ENCODE measurements around the gene ZNF638.
A peak's percentile ranks its signal among the peaks of the same experiment; 100 is the strongest.

Gene ZNF638

DNA sequence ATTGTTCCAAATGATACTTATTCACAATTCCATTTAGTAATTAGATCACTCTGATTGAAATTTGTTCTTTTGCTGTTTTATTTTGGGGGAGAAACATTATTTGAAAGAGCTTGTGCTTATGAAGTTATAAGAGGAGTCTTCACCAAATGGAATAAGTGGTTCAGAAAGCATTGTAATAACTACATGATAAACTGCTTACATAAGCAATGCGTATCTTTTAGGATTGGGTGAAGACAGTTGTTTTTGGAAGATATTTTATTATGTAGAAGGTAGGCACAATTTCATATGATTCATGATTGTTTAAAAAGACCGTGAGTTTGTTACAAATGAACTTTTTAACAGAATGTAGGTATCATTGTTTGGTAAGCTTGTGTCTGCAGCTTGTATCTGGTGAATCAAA lies 14.5 kb downstream of the ZNF638 start:
- H3K27ac ChIP-seq = no peak overlapping the region
- no peaks in the 10 kb centered on the region for H3K4me1 ChIP-seq (ENCODE audit: control insufficient read depth in 1 of 2, insufficient read depth in 1 of 2, low read depth in 1 of 2, low read length in 1 of 2)
- no peaks in the 10 kb centered on the region for H3K27me3 ChIP-seq
- TF ChIP-seq, protein P1, sequence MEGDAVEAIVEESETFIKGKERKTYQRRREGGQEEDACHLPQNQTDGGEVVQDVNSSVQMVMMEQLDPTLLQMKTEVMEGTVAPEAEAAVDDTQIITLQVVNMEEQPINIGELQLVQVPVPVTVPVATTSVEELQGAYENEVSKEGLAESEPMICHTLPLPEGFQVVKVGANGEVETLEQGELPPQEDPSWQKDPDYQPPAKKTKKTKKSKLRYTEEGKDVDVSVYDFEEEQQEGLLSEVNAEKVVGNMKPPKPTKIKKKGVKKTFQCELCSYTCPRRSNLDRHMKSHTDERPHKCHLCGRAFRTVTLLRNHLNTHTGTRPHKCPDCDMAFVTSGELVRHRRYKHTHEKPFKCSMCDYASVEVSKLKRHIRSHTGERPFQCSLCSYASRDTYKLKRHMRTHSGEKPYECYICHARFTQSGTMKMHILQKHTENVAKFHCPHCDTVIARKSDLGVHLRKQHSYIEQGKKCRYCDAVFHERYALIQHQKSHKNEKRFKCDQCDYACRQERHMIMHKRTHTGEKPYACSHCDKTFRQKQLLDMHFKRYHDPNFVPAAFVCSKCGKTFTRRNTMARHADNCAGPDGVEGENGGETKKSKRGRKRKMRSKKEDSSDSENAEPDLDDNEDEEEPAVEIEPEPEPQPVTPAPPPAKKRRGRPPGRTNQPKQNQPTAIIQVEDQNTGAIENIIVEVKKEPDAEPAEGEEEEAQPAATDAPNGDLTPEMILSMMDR (IDR thresholded peaks at IDR 0.05) = no peak
- H3K36me3 ChIP-seq = peaks cover 21% of the 10 kb centered on the region
- H3K4me3 ChIP-seq (ENCODE audit: low read depth in 1 of 2, low read length in 1 of 2) = no peak overlapping the region
- H3K9me3 ChIP-seq = no peaks in the 10 kb centered on the region

GRCh38 chr2:71347517-71347916 lies 15.9 kb downstream of the ZNF638 start:
- Histone ChIP-seq H3K9me3 (no peaks in the 10 kb centered on the region), H3K36me3 (peaks cover 21% of the 10 kb centered on the region), H3K4me3 (ENCODE audit: low read depth in 1 of 2, low read length in 1 of 2) (no peak overlapping the region), H3K27me3 (no peaks in the 10 kb centered on the region), H3K4me1 (ENCODE audit: control insufficient read depth in 1 of 2, insufficient read depth in 1 of 2, low read depth in 1 of 2, low read length in 1 of 2) (no peaks in the 10 kb centered on the region), H3K27ac (no peak overlapping the region)
- TF ChIP-seq, protein P1 (IDR thresholded peaks at IDR 0.05) = no peak

DNA sequence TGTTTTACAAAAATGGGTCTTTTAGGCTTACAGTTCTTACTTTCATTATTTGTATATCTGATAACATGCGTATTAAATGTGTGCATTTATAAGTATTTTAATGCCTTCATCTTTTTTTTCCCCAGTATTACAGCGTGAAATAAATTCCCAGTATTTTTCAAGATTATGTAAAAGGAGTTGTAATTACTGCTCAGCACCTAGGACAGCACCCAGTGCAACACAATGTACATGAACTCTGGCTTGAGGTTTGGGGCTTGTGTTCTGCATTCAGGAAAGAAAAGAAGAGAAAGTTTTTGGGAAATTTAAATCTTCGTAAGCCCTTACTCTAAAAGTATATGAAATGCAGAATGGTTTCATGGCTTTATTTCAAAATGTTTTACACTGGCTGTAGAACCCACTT lies 16.7 kb downstream of the ZNF638 start:
- no peak overlapping the region for H3K27ac ChIP-seq
- H3K9me3 ChIP-seq = no peaks in the 10 kb centered on the region
- H3K4me1 ChIP-seq (ENCODE audit: control insufficient read depth in 1 of 2, insufficient read depth in 1 of 2, low read depth in 1 of 2, low read length in 1 of 2) = peaks cover 0 to under 1% of the 10 kb centered on the region in 2 experiments
- TF ChIP-seq, protein P1 (IDR thresholded peaks at IDR 0.05) = no peak
- peaks cover 24% of the 10 kb centered on the region for H3K36me3 ChIP-seq
- no peak overlapping the region for H3K4me3 ChIP-seq (ENCODE audit: low read depth in 1 of 2, low read length in 1 of 2)
- H3K27me3 ChIP-seq = no peaks in the 10 kb centered on the region

- peaks cover 7 to 9% of the 10 kb centered on the region in 2 experiments for H3K4me1 ChIP-seq (ENCODE audit: control insufficient read depth in 1 of 2, insufficient read depth in 1 of 2, low read depth in 1 of 2, low read length in 1 of 2)
- H3K27me3 ChIP-seq = no peaks in the 10 kb centered on the region
- H3K36me3 ChIP-seq = peaks cover 58% of the 10 kb centered on the region
- no peaks in the 10 kb centered on the region for H3K9me3 ChIP-seq
- TF ChIP-seq, protein P1 (IDR thresholded peaks at IDR 0.05) = no peak
- no peak overlapping the region for H3K4me3 ChIP-seq (ENCODE audit: low read depth in 1 of 2, low read length in 1 of 2)
- H3K27ac ChIP-seq = peak overlapping the region; percentile 47
Observed at GRCh38 chr2:71353248-71353647, 21.7 kb downstream of the ZNF638 start.

- Histone ChIP-seq H3K27ac (no peak overlapping the region), H3K4me1 (ENCODE audit: control insufficient read depth in 1 of 2, insufficient read depth in 1 of 2, low read depth in 1 of 2, low read length in 1 of 2) (peaks cover under 1 to 1% of the 10 kb centered on the region in 2 experiments), H3K36me3 (peaks cover 79% of the 10 kb centered on the region), H3K9me3 (no peaks in the 10 kb centered on the region), H3K27me3 (no peaks in the 10 kb centered on the region), H3K4me3 (ENCODE audit: low read depth in 1 of 2, low read length in 1 of 2) (no peak overlapping the region)
- TF ChIP-seq, protein P1 (IDR thresholded peaks at IDR 0.05) = no peak
Observed at GRCh38 chr2:71358931-71359671, 27.5 kb downstream of the ZNF638 start.
